ENCODE measurements around the gene NCKAP1.
A peak's percentile ranks its signal among the peaks of the same experiment; 100 is the strongest.

The NCKAP1 gene

GRCh38 chr2:183035954-183036669 lies 2.1 kb downstream of the NCKAP1 start:
- Histone ChIP-seq H3K27me3 (replicated peaks; ENCODE audit: control insufficient read depth, insufficient read depth, low read length) (no peaks in the 10 kb centered on the region), H3K4me3 (ENCODE audit: low read length) (peak overlapping the region; percentile 84), H3K36me3 (ENCODE audit: control insufficient read depth, insufficient read depth, low read length, severe bottlenecking) (no peaks in the 10 kb centered on the region), H3K4me1 (ENCODE audit: control insufficient read depth, insufficient read depth, low read length) (peaks cover 59% of the 10 kb centered on the region), H3K9me3 (ENCODE audit: control insufficient read depth, low read length) (no peaks in the 10 kb centered on the region), H3K9ac (ENCODE audit: low read length) (peak overlapping the region; percentile 91)
- DNase-seq (ENCODE audit: low read depth) = no peak

DNA sequence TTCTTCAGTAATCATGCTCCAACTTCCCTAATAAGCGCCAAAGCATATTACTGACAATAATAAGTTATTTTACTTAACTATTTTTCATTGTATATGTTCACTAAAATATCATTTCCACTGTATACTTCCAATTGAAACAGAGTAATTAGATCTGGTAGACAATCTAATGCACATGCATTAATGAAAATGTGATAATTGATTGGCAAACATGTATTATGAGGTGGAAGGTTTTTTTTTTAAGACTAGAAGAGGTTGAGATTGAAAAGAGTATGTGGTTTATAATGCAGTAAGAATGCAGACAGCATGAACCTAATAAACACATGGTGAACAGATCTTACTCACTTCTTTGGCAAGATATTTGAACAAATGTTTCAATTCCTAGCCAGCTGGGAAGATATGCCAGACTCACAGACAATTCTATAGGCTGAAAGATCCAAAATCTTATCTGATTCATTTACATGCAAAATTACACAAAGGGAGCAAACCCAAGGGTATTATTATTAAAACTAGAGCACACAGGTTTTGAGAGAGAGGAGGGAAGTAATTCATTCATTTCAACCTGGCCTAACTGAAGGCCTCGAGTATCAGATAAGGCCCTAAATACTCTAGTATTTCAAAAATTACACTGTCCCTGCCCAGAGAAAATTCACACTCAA lies 2.8 kb downstream of the NCKAP1 start:
- Histone ChIP-seq H3K4me1 (ENCODE audit: control insufficient read depth, insufficient read depth, low read length) (peaks cover 66% of the 10 kb centered on the region), H3K27me3 (replicated peaks; ENCODE audit: control insufficient read depth, insufficient read depth, low read length) (no peaks in the 10 kb centered on the region), H3K9ac (ENCODE audit: low read length) (peak overlapping the region; percentile 91), H3K4me3 (ENCODE audit: low read length) (peak overlapping the region; percentile 84), H3K9me3 (ENCODE audit: control insufficient read depth, low read length) (no peaks in the 10 kb centered on the region), H3K36me3 (ENCODE audit: control insufficient read depth, insufficient read depth, low read length, severe bottlenecking) (no peaks in the 10 kb centered on the region)
- peak; percentile 78 for DNase-seq (ENCODE audit: low read depth)

DNA sequence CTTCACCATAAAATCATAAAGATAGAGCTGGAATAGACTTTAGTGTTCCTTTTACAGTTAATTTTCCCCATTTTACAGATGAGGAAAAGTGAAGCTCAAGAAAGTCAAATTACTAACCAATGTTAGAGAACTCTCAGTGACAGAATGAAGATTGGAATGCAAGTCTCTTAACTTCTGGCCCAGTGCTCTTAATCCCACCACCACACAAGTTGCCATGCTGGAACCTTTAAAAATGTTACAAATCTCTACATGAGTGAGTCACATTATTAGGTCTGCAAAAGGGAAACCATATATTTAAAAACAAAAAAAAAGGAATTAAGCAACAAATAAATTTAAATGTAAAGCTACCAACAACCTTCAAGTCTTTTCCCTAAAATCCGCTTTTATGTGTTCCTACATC lies 3.5 kb downstream of the NCKAP1 start:
- peak; percentile 52 for DNase-seq (ENCODE audit: low read depth)
- Histone ChIP-seq H3K36me3 (ENCODE audit: control insufficient read depth, insufficient read depth, low read length, severe bottlenecking) (no peaks in the 10 kb centered on the region), H3K27me3 (replicated peaks; ENCODE audit: control insufficient read depth, insufficient read depth, low read length) (no peaks in the 10 kb centered on the region), H3K9ac (ENCODE audit: low read length) (peak overlapping the region; percentile 91), H3K4me1 (ENCODE audit: control insufficient read depth, insufficient read depth, low read length) (peaks cover 72% of the 10 kb centered on the region), H3K9me3 (ENCODE audit: control insufficient read depth, low read length) (no peaks in the 10 kb centered on the region), H3K4me3 (ENCODE audit: low read length) (peak overlapping the region; percentile 84)

GRCh38 chr2:183033951-183034350 lies 4.3 kb downstream of the NCKAP1 start:
- no peaks in the 10 kb centered on the region for H3K36me3 ChIP-seq (ENCODE audit: control insufficient read depth, insufficient read depth, low read length, severe bottlenecking)
- peak overlapping the region; percentile 84 for H3K4me3 ChIP-seq (ENCODE audit: low read length)
- H3K4me1 ChIP-seq (ENCODE audit: control insufficient read depth, insufficient read depth, low read length) = peaks cover 76% of the 10 kb centered on the region
- H3K27me3 ChIP-seq (replicated peaks; ENCODE audit: control insufficient read depth, insufficient read depth, low read length) = no peaks in the 10 kb centered on the region
- DNase-seq (ENCODE audit: low read depth) = no peak
- no peaks in the 10 kb centered on the region for H3K9me3 ChIP-seq (ENCODE audit: control insufficient read depth, low read length)
- H3K9ac ChIP-seq (ENCODE audit: low read length) = peak overlapping the region; percentile 65

- peak overlapping the region; percentile 84 for H3K4me3 ChIP-seq (ENCODE audit: low read length)
- peak; percentile 54 for DNase-seq (ENCODE audit: low read depth)
- no peaks in the 10 kb centered on the region for H3K9me3 ChIP-seq (ENCODE audit: control insufficient read depth, low read length)
Measured at GRCh38 chr2:183031911-183032794, 6.1 kb downstream of the NCKAP1 start.

GRCh38 chr2:183029219-183029618 lies 9.0 kb downstream of the NCKAP1 start:
- H3K4me1 ChIP-seq (ENCODE audit: control insufficient read depth, insufficient read depth, low read length) = peaks cover 74% of the 10 kb centered on the region
- no peak overlapping the region for H3K9ac ChIP-seq (ENCODE audit: low read length)
- DNase-seq (ENCODE audit: low read depth) = peak; percentile 50
- no peaks in the 10 kb centered on the region for H3K36me3 ChIP-seq (ENCODE audit: control insufficient read depth, insufficient read depth, low read length, severe bottlenecking)
- no peaks in the 10 kb centered on the region for H3K27me3 ChIP-seq (replicated peaks; ENCODE audit: control insufficient read depth, insufficient read depth, low read length)
- H3K4me3 ChIP-seq (ENCODE audit: low read length) = no peak overlapping the region
- H3K9me3 ChIP-seq (ENCODE audit: control insufficient read depth, low read length) = no peaks in the 10 kb centered on the region

More at GRCh38 chr2:183031911-183032794, 6.1 kb downstream of the NCKAP1 start:
- H3K9ac ChIP-seq (ENCODE audit: low read length) = no peak overlapping the region
- peaks cover 82% of the 10 kb centered on the region for H3K4me1 ChIP-seq (ENCODE audit: control insufficient read depth, insufficient read depth, low read length)
- no peaks in the 10 kb centered on the region for H3K36me3 ChIP-seq (ENCODE audit: control insufficient read depth, insufficient read depth, low read length, severe bottlenecking)
- no peaks in the 10 kb centered on the region for H3K27me3 ChIP-seq (replicated peaks; ENCODE audit: control insufficient read depth, insufficient read depth, low read length)

DNA sequence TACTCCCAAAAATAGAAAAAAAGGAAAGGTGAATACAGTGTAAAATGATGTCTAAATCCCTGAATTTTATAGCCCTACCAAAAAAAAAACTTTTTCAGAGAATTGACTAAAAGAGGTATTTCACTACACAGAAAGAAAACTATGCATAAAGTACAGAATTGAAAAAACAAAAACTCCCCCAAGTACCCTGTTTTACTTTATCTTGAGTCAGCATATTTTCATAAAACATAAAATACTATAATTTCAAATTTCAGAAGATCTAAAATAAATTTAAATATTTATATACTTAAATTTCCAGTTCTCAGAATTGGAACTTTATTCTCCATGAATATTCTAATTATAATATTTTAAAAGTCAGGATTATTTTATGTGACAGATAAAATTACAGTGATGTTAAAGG lies 10.1 kb downstream of the NCKAP1 start:
- no peak for DNase-seq (ENCODE audit: low read depth)
- Histone ChIP-seq H3K9ac (ENCODE audit: low read length) (no peak overlapping the region), H3K4me3 (ENCODE audit: low read length) (no peak overlapping the region), H3K36me3 (ENCODE audit: control insufficient read depth, insufficient read depth, low read length, severe bottlenecking) (no peaks in the 10 kb centered on the region), H3K9me3 (ENCODE audit: control insufficient read depth, low read length) (no peaks in the 10 kb centered on the region), H3K4me1 (ENCODE audit: control insufficient read depth, insufficient read depth, low read length) (peaks cover 68% of the 10 kb centered on the region), H3K27me3 (replicated peaks; ENCODE audit: control insufficient read depth, insufficient read depth, low read length) (no peaks in the 10 kb centered on the region)

DNA sequence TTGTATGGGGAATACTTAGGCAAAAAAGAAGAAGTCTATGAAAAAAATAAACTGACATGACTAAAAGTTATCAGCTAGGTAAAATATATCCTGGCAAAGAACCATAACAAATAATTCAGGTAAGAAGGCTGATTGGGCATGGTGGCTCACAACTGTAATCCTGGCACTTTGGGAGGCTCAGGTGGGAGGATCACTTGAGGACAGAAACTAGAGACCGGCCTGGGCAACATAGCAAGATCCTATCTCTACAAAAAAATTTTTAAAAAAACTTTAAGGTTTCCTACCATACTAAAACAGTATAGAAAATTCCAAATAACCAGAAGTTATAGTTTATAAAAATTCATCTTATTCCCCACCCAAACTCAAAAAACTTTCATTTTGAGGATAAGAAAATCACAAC lies 10.8 kb downstream of the NCKAP1 start:
- no peak for DNase-seq (ENCODE audit: low read depth)
- H3K4me1 ChIP-seq (ENCODE audit: control insufficient read depth, insufficient read depth, low read length) = peaks cover 62% of the 10 kb centered on the region
- H3K36me3 ChIP-seq (ENCODE audit: control insufficient read depth, insufficient read depth, low read length, severe bottlenecking) = peaks cover 4% of the 10 kb centered on the region
- H3K9me3 ChIP-seq (ENCODE audit: control insufficient read depth, low read length) = no peaks in the 10 kb centered on the region
- no peaks in the 10 kb centered on the region for H3K27me3 ChIP-seq (replicated peaks; ENCODE audit: control insufficient read depth, insufficient read depth, low read length)
- H3K4me3 ChIP-seq (ENCODE audit: low read length) = no peak overlapping the region
- no peak overlapping the region for H3K9ac ChIP-seq (ENCODE audit: low read length)

DNA sequence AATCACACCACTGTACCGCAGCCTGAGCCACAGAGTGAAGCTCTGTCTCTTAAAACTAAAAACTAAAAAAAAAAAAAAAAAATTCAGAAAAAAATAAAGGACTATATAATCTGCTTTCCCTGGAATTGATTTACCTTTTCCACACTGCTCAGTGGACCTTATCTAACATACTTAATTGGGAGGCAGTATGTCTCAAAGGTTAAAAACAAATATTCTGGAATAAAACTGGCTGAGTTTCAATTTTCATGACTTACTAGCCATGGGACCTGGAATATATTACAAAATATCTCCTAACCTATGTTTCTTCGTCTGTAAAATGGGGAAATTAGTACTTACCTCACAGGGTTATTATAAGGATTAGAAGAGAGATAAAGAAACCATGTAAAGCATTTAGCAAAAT lies 11.8 kb downstream of the NCKAP1 start:
- Histone ChIP-seq H3K36me3 (ENCODE audit: control insufficient read depth, insufficient read depth, low read length, severe bottlenecking) (peaks cover 11% of the 10 kb centered on the region), H3K4me1 (ENCODE audit: control insufficient read depth, insufficient read depth, low read length) (peaks cover 58% of the 10 kb centered on the region), H3K4me3 (ENCODE audit: low read length) (no peak overlapping the region), H3K9me3 (ENCODE audit: control insufficient read depth, low read length) (no peaks in the 10 kb centered on the region), H3K27me3 (replicated peaks; ENCODE audit: control insufficient read depth, insufficient read depth, low read length) (no peaks in the 10 kb centered on the region), H3K9ac (ENCODE audit: low read length) (no peak overlapping the region)
- no peak for DNase-seq (ENCODE audit: low read depth)

- Histone ChIP-seq H3K27me3 (replicated peaks; ENCODE audit: control insufficient read depth, insufficient read depth, low read length) (no peaks in the 10 kb centered on the region), H3K9ac (ENCODE audit: low read length) (no peak overlapping the region), H3K4me1 (ENCODE audit: control insufficient read depth, insufficient read depth, low read length) (peaks cover 56% of the 10 kb centered on the region), H3K4me3 (ENCODE audit: low read length) (no peak overlapping the region), H3K9me3 (ENCODE audit: control insufficient read depth, low read length) (no peaks in the 10 kb centered on the region), H3K36me3 (ENCODE audit: control insufficient read depth, insufficient read depth, low read length, severe bottlenecking) (peaks cover 15% of the 10 kb centered on the region)
- DNase-seq (ENCODE audit: low read depth) = no peak
Measured at GRCh38 chr2:183025993-183026392, 12.3 kb downstream of the NCKAP1 start.

All from adipocyte (in vitro differentiated cells).